Heart left ventricle (tissue), 13 donors: ENCODE measurements around the gene LRRC27.

Experiments used
- POLR2A ChIP-seq, 2 donors: fragments of 450-650 bp; IDR thresholded peaks; one replicate each; pipeline ENCODE4 v1.6.1; 2017; ENCODE audit warnings: antibody characterized with exemption in 2 of 2, mild to moderate bottlenecking in 2 of 2, moderate library complexity in 2 of 2
- TF ChIP-seq, protein P1 (sequence below), 12 donors: fragments of 200-600 bp; sonication (generic) in 4 of 12; IDR thresholded peaks; one replicate each; pipeline versions ENCODE4 v1.5.0 to v1.8.0; 2018 to 2022; ENCODE audit warnings: antibody characterized with exemption in 12 of 12, mild to moderate bottlenecking in 5 of 12
- donor health status: ischemic (EF 13 %, LVEDD 7.1; RV severe dilation, severe dysfunction).
- donor health status: DM: no; HTN: yes; CAD: no.
- donor health status: DM: no; HTN: no; CAD: no.
- donor health status: ischemic (EF 25% LVEDD 6.9; RV normal size, moderate dysfunction).
- donor health status: ischemic (EF 25% LVEDD 5.7; RV mildly dilated, moderate dysfunction).
- donor health status: ischemic (EF 35%, LVEDD 5.7; RV mildly dilated, moderate dysfunction).
- donor health status: nonischemic (EF 11% LVEDD 7.7; RV severe dilation, severe dysfunction).
- donor health status: DM: yes; HTN: yes; CAD: no.
- donor health status: PGD.
- donor health status: ischemic (EF 29% LVEDD 5.4; RV normal size, mild dysfunction).
- donor health status: nonischemic (EF 23%, LVEDD 6.1; RV moderate dilation, normal function).

GRCh38 chr10:132353456-132354355 is 21.7 kb downstream of the LRRC27 start:
- TF ChIP-seq, protein P1, sequence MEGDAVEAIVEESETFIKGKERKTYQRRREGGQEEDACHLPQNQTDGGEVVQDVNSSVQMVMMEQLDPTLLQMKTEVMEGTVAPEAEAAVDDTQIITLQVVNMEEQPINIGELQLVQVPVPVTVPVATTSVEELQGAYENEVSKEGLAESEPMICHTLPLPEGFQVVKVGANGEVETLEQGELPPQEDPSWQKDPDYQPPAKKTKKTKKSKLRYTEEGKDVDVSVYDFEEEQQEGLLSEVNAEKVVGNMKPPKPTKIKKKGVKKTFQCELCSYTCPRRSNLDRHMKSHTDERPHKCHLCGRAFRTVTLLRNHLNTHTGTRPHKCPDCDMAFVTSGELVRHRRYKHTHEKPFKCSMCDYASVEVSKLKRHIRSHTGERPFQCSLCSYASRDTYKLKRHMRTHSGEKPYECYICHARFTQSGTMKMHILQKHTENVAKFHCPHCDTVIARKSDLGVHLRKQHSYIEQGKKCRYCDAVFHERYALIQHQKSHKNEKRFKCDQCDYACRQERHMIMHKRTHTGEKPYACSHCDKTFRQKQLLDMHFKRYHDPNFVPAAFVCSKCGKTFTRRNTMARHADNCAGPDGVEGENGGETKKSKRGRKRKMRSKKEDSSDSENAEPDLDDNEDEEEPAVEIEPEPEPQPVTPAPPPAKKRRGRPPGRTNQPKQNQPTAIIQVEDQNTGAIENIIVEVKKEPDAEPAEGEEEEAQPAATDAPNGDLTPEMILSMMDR (IDR thresholded peaks at IDR 0.05), result no peak
- TF ChIP-seq POLR2A (IDR thresholded peaks at IDR 0.05), result no peak
